Left lobe of liver (tissue), 2 donors: ENCODE data around the gene RNF157. TPM values are rescaled to one million over a fixed set of nuclear protein-coding genes. Genes with fewer than 3 reads are reported as not detected.

Experiments used
- ATAC-seq: fragments of 200-7000 bp; cut with Tn5 transposase; one replicate; pipeline ENCODE4 v1.9.1; 2020; ENCODE audit warnings: mild to moderate bottlenecking, moderate library complexity
- DNase-seq: peaks from one replicate; pipeline ENCODE4 v3.0.0-alpha.2; 2020; ENCODE audit warnings: low spot score
- total RNA-seq: library from RNA; stranded (reverse); gene quantifications from one replicate; pipeline ENCODE4 v1.2.1, GENCODE V29; 2021
- donor health status: DM: no; HTN: no; CAD: no; lungs with moderate emphysema.
- donor health status: DM: no; HTN: yes; CAD: no.

Gene RNF157
- total RNA-seq, 1 donor from 2014 or later, result 12.4 TPM

- DNase-seq, result no peak
- ATAC-seq, result no peak
Measured at GRCh38 chr17:76145231-76146052, 94.9 kb downstream of the RNF157 start.

GRCh38 chr17:76142585-76143041 is 97.7 kb downstream of the RNF157 start:
- no peak for ATAC-seq
- DNase-seq, result no peak

GRCh38 chr17:76142039-76142584 is 98.2 kb downstream of the RNF157 start:
- DNase-seq (no peak), ATAC-seq (no peak)

GRCh38 chr17:76141212-76142038 is 98.9 kb downstream of the RNF157 start, which contains the start of gene FOXJ1:
Gene FOXJ1, minus strand, starts transcription at chr17:76141245. Its CDS starts 850 bp downstream, at chr17:76140395.
- ATAC-seq, result peak; percentile 93
- peak; percentile 92 for DNase-seq

- ATAC-seq, result no peak
- no peak for DNase-seq
Measured at GRCh38 chr17:76140661-76141211, 99.6 kb downstream of the RNF157 start.

- ATAC-seq, result no peak
- no peak for DNase-seq
Measured at GRCh38 chr17:76139801-76140660, 100.3 kb downstream of the RNF157 start.

GRCh38 chr17:76138896-76139752 is 101.2 kb downstream of the RNF157 start:
- no peak for DNase-seq
- no peak for ATAC-seq

- ATAC-seq, result no peak
- DNase-seq, result no peak
Measured at GRCh38 chr17:76138234-76138895, 101.9 kb downstream of the RNF157 start.

GRCh38 chr17:76137351-76138233 is 102.7 kb downstream of the RNF157 start:
- no peak for ATAC-seq
- no peak for DNase-seq

- no peak for ATAC-seq
- no peak for DNase-seq
Measured at GRCh38 chr17:76137001-76137350, 103.3 kb downstream of the RNF157 start.

GRCh38 chr17:76136276-76137000 is 103.9 kb downstream of the RNF157 start:
- ATAC-seq, result no peak
- DNase-seq, result no peak

GRCh38 chr17:76135810-76136188 is 104.5 kb downstream of the RNF157 start:
- ATAC-seq, result no peak
- DNase-seq, result no peak

GRCh38 chr17:76134911-76135809 is 105.1 kb downstream of the RNF157 start:
- DNase-seq, result no peak

GRCh38 chr17:76132574-76133338 is 107.5 kb downstream of the RNF157 start:
- DNase-seq, result no peak
- no peak for ATAC-seq

More at GRCh38 chr17:76134911-76135809, 105.1 kb downstream of the RNF157 start:
- ATAC-seq, result no peak
